NCI-H1694 treated with DMSO at 0.1 percent for 48 hours (cell line): ENCODE results near the gene JMJD1C.
A peak's percentile ranks its signal among the peaks of the same experiment; 100 is the strongest.

Experiments used
- DNase-seq: peaks from one replicate; lab custom pipeline; 2025; lab: John Stamatoyannopoulos, UW

The JMJD1C gene

DNA sequence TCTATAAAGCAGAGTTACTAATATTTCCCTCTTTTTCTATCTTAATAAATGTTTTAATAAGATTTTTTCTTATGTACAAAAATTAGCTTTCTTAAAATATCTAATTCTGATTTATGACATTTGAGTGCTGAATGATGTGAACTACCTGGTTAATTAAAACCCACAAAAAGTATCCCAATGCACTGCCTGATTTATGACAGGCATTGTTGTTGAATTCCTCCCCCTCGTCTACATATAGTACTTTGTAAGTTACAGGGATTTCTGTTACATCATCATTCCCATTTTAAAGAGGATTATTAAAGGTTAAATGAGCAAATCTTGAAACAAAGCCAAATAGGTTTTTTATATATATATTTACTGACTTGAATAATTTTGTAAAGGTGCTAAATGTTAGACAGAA, 241.5 kb downstream of the JMJD1C start:
- no peak for DNase-seq

GRCh38 chr10:63221950-63222349, 243.8 kb downstream of the JMJD1C start:
- DNase-seq: no peak

DNA sequence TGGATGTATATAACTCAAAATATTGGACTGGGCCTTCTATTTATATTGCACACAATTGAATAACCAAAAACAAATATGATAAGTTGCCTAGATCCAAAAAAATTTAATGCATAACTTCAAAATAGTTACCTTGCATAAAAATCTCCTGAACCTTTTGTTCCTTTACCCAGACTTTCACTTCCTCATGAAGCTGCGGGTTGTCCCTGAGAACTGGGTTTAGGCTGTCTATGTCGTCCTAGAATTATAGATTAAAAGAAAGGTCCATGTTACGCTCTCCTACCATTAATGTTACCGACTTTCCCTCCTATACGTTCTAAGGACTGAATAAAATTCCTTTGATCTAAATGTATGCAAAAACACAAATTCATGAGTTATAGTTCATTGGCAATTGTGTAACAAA, 246.0 kb downstream of the JMJD1C start:
- no peak for DNase-seq

DNA sequence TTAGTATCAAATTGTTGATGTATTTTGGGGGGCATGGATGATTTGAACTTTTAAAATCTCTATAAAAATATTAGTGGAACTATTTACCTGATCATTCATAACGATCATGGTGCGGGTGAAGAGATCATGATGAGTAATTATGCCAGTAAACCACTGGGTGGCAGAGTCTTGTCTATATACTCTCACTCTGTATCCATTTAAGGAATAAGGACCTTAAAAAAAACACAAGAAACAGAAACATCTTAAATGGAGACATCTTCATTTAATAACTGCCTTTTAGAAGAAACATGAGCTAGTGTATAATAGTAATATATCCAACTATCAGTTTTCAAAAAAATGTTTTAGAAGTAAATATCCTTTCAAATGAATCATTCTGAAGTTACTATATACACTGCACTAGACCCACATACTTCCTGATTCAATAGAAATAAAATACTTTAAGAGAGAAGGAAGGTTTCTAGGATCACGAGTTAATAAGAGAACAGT, 248.6 kb downstream of the JMJD1C start:
- DNase-seq: peak; percentile 62

- no peak for DNase-seq
Observed at GRCh38 chr10:63214571-63214970, 251.2 kb downstream of the JMJD1C start.

DNA sequence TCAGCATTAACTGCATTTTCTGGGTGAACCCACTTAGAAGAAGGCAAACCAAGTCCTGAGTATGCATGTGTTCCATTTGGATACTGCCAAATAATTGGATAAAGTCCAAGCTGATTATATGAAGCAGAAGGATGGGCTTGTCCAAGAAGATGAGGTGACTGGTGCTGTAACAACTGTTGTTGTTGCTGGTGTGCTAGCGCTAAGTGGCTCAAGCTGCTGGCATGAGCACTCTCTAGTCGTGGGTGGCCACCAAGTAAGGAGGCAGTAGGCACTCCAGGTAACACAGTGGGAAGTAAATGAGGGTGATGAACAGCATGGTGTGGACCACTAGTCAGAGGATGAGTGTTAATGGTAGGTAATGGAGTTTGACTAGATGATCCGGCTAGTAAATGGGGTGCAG, 252.3 kb downstream of the JMJD1C start:
- peak; percentile 38 for DNase-seq

- DNase-seq: no peak
Observed at GRCh38 chr10:63210611-63211196, 255.1 kb downstream of the JMJD1C start.

DNA sequence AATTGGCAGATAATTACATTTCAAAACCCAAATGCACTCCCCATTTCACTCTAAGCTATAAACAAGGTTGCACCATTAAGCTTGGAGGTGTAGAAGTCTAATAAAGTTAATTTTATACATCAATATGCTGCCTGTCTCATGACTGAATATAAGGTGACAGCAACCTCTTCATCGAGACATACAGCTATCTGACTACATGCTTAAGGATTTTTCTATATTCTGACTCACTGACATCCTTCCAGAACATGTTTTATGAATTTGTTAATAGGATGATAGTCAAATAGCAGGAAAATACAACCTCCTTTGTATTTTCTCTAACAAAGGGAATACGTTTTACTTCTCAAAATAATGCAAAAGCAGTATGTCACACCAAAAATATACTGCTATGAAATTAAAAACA, 256.1 kb downstream of the JMJD1C start:
- DNase-seq: no peak

DNA sequence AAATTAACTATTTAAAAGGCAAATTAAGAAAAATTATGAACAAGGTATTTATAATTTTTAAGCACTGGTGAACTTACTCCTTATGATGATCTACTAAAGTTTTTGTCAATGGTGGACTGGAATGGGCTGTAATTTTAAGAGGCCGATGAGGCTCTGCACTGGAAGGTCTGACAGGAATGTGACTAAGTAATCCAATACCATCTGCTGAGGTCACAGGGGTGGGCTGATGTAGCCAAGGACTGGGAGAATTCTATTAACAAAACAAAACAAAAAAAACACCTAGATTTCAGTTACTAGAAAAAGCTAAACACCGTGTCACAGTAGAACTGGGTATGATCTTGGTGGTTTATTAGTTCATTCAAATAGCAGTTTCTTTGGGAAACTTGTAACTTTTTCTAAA, 256.8 kb downstream of the JMJD1C start:
- no peak for DNase-seq

DNA sequence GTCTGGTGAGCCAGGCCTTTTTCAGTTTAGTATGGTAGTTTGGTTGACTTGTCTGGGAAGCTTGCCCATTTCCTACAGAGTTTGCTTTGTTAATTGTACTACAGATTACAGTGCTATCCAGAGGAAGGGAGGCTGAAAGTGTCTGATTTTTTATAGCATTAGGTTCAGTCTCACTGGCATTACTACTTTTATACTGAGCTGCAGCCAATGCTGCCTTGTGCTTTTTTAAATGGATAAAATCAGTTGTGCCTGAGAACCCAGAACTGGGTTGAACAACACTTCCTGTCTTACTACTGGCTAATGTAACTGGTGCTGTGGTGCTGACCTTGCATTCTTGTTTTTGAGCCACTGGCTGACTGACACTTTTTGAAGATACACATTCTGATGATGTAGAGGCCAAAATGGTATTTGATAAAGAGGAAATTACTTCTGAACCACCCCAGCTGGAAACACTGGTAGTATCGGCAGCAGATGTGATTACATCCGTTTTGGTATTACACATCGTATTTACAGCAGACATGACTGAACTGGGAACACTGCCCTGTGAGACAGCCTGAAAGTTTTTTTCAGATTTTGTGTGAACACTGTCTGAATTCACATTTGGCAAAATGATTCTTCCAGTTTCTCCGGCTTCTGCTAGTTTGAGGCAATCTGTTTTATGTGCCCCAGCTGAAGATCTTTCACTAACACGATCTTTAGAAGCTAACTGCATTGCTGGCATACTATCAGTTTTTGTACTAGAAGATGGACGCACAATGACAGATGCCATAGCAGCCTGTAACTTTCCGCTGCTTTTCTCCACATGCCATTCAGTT, 258.6 kb downstream of the JMJD1C start:
- peak; percentile 56 for DNase-seq

DNA sequence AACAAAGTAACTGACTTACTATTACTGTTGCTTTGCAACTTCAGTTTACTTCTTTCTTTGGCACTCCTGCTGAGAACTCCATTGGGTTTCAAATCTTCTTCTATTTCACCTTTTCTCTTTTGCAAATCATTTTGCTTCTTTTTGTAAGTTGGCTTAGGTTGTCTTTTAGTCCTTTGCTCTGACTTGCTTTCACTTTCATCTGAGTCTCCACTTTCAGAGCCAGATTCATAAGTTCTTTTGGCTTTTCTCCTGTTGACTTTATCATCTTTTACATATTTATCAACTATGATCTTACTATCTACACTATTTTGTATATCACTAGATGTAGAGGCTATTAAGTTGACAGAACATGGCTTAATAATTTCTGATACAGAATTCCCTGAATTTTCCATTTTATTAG, 259.2 kb downstream of the JMJD1C start:
- DNase-seq: no peak

DNA sequence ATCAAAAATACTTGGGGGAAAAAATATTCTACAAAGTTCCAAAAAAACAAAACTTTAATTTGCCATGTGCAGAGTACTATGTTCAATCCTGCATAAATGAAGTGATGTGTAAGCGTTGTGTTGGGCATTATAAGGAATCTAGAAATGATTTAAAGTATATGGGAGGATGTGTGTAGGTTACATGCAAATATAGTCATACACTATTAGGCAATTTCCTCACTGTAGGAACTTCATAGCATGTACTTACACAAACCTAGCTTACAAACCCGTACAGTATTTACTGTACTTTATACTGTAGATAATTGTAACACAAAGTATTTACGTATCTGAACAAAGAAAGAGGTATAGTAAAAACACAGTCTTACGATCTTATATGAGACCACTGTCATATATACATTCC, 260.4 kb downstream of the JMJD1C start:
- DNase-seq: no peak

- no peak for DNase-seq
Observed at GRCh38 chr10:63204667-63205391, 260.9 kb downstream of the JMJD1C start.

GRCh38 chr10:63201118-63201517, 264.7 kb downstream of the JMJD1C start:
- DNase-seq: no peak

GRCh38 chr10:63200431-63200830, 265.3 kb downstream of the JMJD1C start:
- no peak for DNase-seq

DNA sequence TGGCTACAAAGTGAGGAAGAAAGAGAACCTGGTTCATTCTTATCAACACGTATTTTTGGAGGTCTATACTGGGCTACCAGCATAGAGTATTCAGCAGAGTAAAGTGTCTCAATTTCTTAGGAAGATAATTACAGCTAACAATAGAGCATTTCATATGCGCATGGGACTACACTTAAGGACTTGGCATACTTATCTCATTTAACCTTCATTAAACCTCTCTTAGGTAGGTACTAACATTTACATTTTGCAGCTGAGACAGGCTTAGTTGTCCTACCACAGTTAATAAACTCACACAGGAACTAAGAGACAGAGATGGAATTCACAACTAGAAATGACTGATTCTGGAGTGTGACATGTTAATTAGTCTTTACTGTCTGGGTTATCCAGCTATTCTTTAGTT, 266.1 kb downstream of the JMJD1C start:
- no peak for DNase-seq

GRCh38 chr10:63197344-63198092, 268.3 kb downstream of the JMJD1C start:
- DNase-seq: no peak

- no peak for DNase-seq
Observed at GRCh38 chr10:63192826-63193225, 273.0 kb downstream of the JMJD1C start.

GRCh38 chr10:63175534-63175933, 290.2 kb downstream of the JMJD1C start:
- DNase-seq: no peak

- DNase-seq: no peak
Observed at GRCh38 chr10:63173468-63174232, 292.1 kb downstream of the JMJD1C start.

DNA sequence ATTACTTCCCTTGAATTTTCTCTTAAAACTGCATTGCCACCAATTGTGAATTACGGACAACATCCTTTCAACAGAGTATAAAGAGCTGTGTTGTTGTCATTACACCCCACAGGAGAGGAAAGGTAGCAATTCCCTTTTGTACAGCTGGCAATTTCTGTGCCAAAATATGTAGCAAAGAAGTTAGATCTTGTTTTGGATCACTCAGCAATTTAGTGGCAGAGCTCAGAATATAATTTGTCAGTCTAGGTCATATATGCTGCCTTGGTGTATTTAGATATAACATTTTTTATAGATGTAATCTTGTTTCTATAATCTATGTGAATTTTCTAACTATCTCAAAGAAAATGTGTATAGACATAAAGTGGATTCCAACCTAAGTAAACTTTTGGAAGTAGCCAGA, 293.9 kb downstream of the JMJD1C start:
- DNase-seq: no peak
